HG03045 (cell line): Measurements from ENCODE around the gene SNRPD2.

Source experiments
- ATAC-seq: cut with Tn5 transposase; IDR thresholded peaks from one replicate; pipeline ENCODE4 v1.9.1; 2021; ENCODE audit warnings: mild to moderate bottlenecking, moderate library complexity; ENCODE audit not compliant: unreplicated experiment

The SNRPD2 gene

DNA sequence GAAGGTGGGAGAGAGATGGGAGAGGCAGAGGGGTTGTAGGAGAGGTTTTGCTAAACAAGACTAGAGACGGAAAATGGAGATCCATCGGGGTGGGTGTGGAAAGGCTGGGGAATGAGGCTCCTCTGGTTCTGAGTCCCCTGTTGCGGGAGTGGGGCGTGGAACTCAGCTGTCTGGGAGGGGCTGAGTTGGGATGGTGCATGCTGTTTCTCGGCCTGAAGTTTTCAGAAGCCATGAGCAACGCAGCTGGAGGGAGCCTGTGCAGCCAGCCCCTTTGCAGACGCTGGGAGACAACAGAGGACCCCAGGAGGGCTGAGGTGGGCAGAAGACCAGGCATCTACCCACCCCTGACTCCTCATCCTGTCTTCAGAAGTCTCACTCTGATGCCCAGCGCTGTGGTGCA lies 31.1 kb downstream of the SNRPD2 start:
- no peak for ATAC-seq

GRCh38 chr19:45659096-45659729 lies 32.5 kb downstream of the SNRPD2 start:
- no peak for ATAC-seq

GRCh38 chr19:45657520-45658167 lies 34.1 kb downstream of the SNRPD2 start:
- ATAC-seq = no peak

GRCh38 chr19:45655073-45655472 lies 36.7 kb downstream of the SNRPD2 start:
- ATAC-seq = no peak

DNA sequence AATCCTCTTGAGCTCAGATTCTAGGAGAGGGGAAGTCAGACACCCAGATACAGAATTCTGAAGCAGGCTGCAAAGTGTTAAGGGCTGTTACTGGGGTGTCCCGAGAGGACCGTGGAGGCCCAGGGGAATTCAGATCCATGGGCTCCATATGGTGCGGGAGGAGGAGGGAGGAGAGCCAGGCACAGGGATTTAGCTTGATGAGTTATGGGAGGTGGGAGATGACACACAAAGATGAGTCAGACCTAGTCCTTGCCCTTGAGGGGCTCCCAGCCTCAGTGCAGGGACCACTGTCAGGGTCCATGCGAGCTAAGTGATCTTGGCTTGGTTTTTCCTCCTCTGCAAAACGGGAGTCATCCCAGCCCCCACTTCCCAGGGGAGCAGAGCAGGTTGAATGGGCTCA lies 38.1 kb downstream of the SNRPD2 start:
- ATAC-seq = no peak

GRCh38 chr19:45650722-45651121 lies 41.0 kb downstream of the SNRPD2 start:
- no peak for ATAC-seq

DNA sequence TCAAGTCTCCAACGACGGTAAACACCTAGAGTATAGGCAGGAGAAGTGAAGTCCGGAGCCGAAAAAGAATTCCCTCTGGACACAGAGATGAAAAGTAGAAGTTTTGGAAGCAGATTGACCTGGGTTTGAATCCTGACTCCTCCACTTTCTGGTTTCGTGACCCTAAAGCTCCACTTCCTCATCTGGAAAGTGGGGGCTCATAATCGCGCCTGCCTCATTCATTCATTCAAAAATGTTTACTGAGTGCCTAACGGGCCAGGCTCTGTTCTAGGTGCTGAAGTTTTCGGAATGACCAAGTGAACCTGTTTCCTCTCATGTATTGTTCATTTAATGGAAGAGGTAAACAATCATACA lies 45.4 kb downstream of the SNRPD2 start:
- no peak for ATAC-seq

GRCh38 chr19:45645631-45646344 lies 46.0 kb downstream of the SNRPD2 start:
- peak; percentile 51 for ATAC-seq

DNA sequence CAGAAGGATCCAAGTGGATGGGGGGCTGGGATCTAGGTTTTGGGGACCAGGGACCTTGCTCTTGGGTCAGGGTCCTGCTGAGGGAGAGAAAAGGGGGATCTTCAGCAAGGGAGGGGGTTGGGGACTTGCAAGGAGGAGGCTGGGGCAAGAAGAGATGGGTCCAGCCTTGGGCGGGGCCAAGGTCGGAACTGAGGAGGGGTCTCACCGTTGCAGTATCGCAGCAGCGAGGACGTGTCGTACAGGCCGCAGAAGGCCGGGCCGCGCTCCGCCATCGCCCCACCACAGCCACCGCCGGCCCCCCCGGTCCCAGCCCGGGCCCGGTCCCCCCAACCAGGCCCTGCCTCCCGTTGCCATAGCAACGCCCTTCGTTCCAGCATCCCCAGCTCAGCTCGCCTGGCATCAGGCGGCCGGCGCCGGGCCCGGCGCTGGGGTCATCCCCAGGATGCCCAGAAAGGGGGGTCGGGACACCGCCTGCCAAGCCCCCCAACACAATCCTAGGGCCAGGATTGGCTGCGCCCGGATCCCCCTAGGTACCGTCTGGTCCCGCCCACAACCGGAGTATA lies 46.6 kb downstream of the SNRPD2 start:
- ATAC-seq = no peak

- ATAC-seq = no peak
Observed at GRCh38 chr19:45643927-45644771, 47.6 kb downstream of the SNRPD2 start.

DNA sequence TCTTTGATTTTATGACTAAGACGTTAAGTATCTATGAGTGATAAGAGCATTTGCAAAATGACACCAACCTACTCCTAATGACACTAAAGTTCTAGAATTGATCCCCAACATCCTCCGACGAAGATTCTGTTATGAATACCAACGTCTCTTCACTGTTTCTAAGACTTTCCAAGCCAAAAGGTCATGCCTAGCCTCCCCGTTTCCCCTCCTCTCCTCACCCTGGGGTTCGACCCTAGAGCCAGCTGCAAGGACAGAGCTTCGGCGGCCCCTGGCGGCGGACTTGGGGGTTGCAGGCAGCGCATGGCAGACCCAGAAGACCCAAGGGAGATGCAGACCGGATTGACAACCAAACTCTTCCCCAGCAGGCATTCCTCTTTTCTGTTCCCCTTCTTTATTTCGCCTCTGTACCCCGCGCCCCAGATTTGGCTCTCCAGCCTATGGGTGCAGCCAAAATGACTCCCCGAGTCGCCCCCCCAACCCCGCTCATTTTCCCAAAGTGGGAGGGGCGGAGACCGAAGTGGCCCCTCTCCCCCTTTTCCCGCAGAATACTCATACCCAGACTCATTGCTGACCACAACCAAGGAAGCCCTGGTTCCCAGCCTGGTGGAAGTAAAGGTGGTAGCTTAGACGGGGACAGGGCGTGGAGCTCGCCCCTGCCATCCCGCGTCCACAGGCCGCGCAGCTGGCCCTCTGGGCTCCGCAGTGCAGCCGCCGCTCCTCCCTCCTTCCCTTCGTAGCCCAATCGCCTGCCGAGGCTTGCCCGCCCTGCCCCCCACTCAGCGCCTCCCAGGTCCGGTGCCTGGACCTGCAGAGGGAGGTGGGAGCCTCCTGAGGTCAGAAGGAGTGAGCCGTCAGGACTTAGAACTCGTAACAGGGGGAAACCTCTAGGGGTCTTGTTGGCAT lies 48.5 kb downstream of the SNRPD2 start:
- ATAC-seq = no peak

GRCh38 chr19:45641274-45642105 lies 50.3 kb downstream of the SNRPD2 start:
- no peak for ATAC-seq

GRCh38 chr19:45640849-45641273 lies 50.9 kb downstream of the SNRPD2 start:
- ATAC-seq = no peak

- ATAC-seq = no peak
Observed at GRCh38 chr19:45638930-45639729, 52.6 kb downstream of the SNRPD2 start, which contains the start of gene EML2. Gene EML2, minus strand, starts transcription at chr19:45639397. Its CDS starts 21 bp downstream, at chr19:45639376.

DNA sequence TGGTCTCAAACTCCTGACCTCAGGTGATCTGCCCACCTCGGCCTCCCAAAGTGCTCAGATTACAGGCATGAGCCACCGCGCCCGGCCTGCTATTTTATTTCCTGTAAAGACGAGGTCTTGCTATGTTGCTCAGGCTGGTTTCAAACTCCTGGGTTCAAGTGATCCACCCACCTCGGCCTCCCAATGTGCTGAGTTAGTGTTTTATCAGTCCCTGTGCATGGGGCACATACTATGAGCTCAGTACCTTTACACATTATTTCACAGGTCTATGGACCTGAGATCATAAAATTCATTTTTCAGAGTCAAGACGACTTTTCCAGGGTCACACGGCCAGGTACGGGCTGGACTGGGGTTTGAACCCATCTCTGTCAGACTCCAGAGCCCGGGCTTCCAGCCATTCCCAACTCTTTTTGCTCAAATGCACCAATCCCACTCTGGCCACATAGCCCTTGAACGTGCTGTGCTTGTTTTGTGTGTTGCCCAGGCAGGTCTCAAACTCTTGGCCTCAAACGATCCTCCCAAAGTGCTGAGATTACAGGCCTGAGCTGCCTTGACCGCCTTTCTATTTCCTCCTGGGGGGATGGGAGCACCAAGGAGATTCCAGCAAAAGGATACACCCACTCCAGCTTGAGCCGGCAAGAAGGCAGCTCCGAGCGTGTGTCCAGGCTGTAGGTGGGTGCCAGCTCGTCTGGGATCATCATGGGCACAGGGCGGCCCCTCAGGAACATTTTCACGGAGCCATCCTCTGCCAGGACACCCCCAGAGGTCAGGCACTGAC lies 53.7 kb downstream of the SNRPD2 start:
- ATAC-seq = no peak
